ENCODE measurements around the gene THSD4.
"Not testable (repeated sequence)": the region's sequence is repeated elsewhere in the genome, so short reads cannot be mapped to it uniquely, and the experiment has no call there.

The THSD4 gene

GRCh38 chr15:71646767-71647486 lies 531.7 kb downstream of the THSD4 start:
- no peak for DNase-seq

GRCh38 chr15:71647487-71647808 lies 532.2 kb downstream of the THSD4 start:
- DNase-seq = no peak

- DNase-seq = no peak
Measured at GRCh38 chr15:71648095-71648494, 532.8 kb downstream of the THSD4 start.

- DNase-seq = no peak
Measured at GRCh38 chr15:71649894-71650293, 534.6 kb downstream of the THSD4 start.

GRCh38 chr15:71650603-71651002 lies 535.3 kb downstream of the THSD4 start:
- no peak for DNase-seq

- DNase-seq = no peak
Measured at GRCh38 chr15:71651750-71652186, 536.5 kb downstream of the THSD4 start.

GRCh38 chr15:71654042-71654719 lies 538.9 kb downstream of the THSD4 start:
- DNase-seq = no peak

GRCh38 chr15:71654720-71655174 lies 539.5 kb downstream of the THSD4 start:
- DNase-seq = no peak

- no peak for DNase-seq
Measured at GRCh38 chr15:71656425-71656824, 541.2 kb downstream of the THSD4 start.

- DNase-seq = no peak
Measured at GRCh38 chr15:71657141-71657540, 541.9 kb downstream of the THSD4 start.

GRCh38 chr15:71658036-71658435 lies 542.8 kb downstream of the THSD4 start:
- DNase-seq = no peak

- no peak for DNase-seq
Measured at GRCh38 chr15:71658827-71659729, 543.8 kb downstream of the THSD4 start.

GRCh38 chr15:71659730-71660067 lies 544.4 kb downstream of the THSD4 start:
- DNase-seq = no peak

GRCh38 chr15:71660501-71660900 lies 545.2 kb downstream of the THSD4 start:
- DNase-seq = no peak

- DNase-seq = no peak
Measured at GRCh38 chr15:71662306-71662705, 547.0 kb downstream of the THSD4 start.

GRCh38 chr15:71664622-71665021 lies 549.4 kb downstream of the THSD4 start:
- DNase-seq = no peak

GRCh38 chr15:71666763-71667620 lies 551.7 kb downstream of the THSD4 start:
- DNase-seq = no peak

- no peak for DNase-seq
Measured at GRCh38 chr15:71669688-71670087, 554.4 kb downstream of the THSD4 start.

GRCh38 chr15:71670222-71670621 lies 555.0 kb downstream of the THSD4 start:
- not testable (repeated sequence) for DNase-seq

- DNase-seq = no peak
Measured at GRCh38 chr15:71674354-71674753, 559.1 kb downstream of the THSD4 start.

GRCh38 chr15:71677352-71677751 lies 562.1 kb downstream of the THSD4 start:
- DNase-seq = no peak

- no peak for DNase-seq
Measured at GRCh38 chr15:71677766-71678165, 562.5 kb downstream of the THSD4 start.

GRCh38 chr15:71678191-71678590 lies 562.9 kb downstream of the THSD4 start:
- DNase-seq = no peak
